K562 (cell line): Measurements from ENCODE around the gene MPI. TPM values are rescaled to one million over a fixed set of nuclear protein-coding genes. Genes with fewer than 3 reads are reported as not detected.

Experiments
- ATF3 ChIP-seq, 2 experiments: fragments of 450-650 bp in 1 of 2; sonication (generic) in 1 of 2; formaldehyde crosslinking in 1 of 2; IDR thresholded peaks in 1 of 2; conservative IDR thresholded peaks in 1 of 2; 2 replicates each; pipeline versions ENCODE4 v1.6.1 to v1.8.1; 2016 to 2023; ENCODE audit warnings: mild to moderate bottlenecking in 2 of 2, moderate library complexity in 2 of 2, inconsistent platforms in 1 of 2, missing genetic modification reagents in 1 of 2
- CCAR2 ChIP-seq: fragments of 200-400 bp; formaldehyde crosslinking; IDR thresholded peaks from 2 replicates; pipeline ENCODE4 v1.6.1; 2017; ENCODE audit warnings: mild to moderate bottlenecking, low read depth, low read length
- CEBPZ ChIP-seq: fragments of 150-350 bp; IDR thresholded peaks from 2 replicates; pipeline ENCODE4 v1.6.1; 2014; ENCODE audit warnings: low read depth, mild to moderate bottlenecking, low read length, borderline replicate concordance
- E4F1 ChIP-seq: fragments of 250-450 bp; sonication (Bioruptor Pico); IDR thresholded peaks from 2 replicates; pipeline ENCODE4 v1.5.0; 2021; ENCODE audit warnings: mild to moderate bottlenecking, borderline replicate concordance
- KHSRP ChIP-seq: fragments of 450-650 bp; IDR thresholded peaks from 2 replicates; pipeline ENCODE4 v1.6.1; 2017
- RREB1 ChIP-seq: fragments of 250-450 bp; sonication (Bioruptor Pico); IDR thresholded peaks from 2 replicates; pipeline ENCODE4 v1.4.0; 2020
- TEAD2 ChIP-seq: fragments of 450-650 bp; IDR thresholded peaks from 2 replicates; pipeline ENCODE4 v1.6.1; 2016; ENCODE audit warnings: missing genetic modification characterization, control low read depth, missing compliant biosample characterization
- THRB ChIP-seq: fragments of 450-650 bp; formaldehyde crosslinking; conservative IDR thresholded peaks from 2 replicates; pipeline ENCODE4 v1.4.0; 2022; ENCODE audit warnings: mild to moderate bottlenecking, missing genetic modification characterization
- U2AF2 ChIP-seq: fragments of 200-400 bp; formaldehyde crosslinking; optimal IDR thresholded peaks from 2 replicates; pipeline ENCODE3; 2017; ENCODE audit warnings: low read depth, mild to moderate bottlenecking, low read length
- XRCC4 ChIP-seq: IDR thresholded peaks from one replicate; pipeline ENCODE4 v1.6.1; 2011; ENCODE audit not compliant: insufficient read depth, insufficient read length; ENCODE audit errors: extremely low read depth
- ZNF316 ChIP-seq: fragments of 450-650 bp; IDR thresholded peaks from 2 replicates; pipeline ENCODE4 v1.6.1; 2016
- polyA plus RNA-seq, 8 experiments: library from polyadenylated mRNA; depleted of rRNA in 4 of 8; stranded (reverse) in 5 of 8; unstranded in 3 of 8; fragments of >200 nt; fragmentation: Nextera tagmentation in 2 of 8; fragmentation: Illumina TruSeq in 1 of 8; extraction: Ambion mirVana in 2 of 8; extraction: Trizol in 1 of 8; gene quantifications; 2 replicates each; pipeline versions ENCODE4 v1.2.1 to v1.2.3, GENCODE V29; 2011 to 2014; ENCODE audit warnings: inconsistent platforms in 1 of 8, missing spikeins in 1 of 8
- total RNA-seq, 7 experiments: library from RNA; depleted of rRNA in 6 of 7; stranded (reverse); fragments of >200 nt in 6 of 7; fragmentation: Illumina TruSeq in 2 of 7; extraction: Trizol in 2 of 7; gene quantifications; 2 replicates each; pipeline versions ENCODE4 v1.2.1 to v1.2.3, GENCODE V29; 2011 to 2021; ENCODE audit warnings: low replicate concordance in 1 of 7

Gene MPI
- total and polyA plus RNA-seq, 9 of the 15 experiments (the other 6 are each of a cell fraction or from before 2014, with no cell fraction given): 30.7 to 105 (median 40.5) TPM

GRCh38 chr15:74873036-74873755 is 16.6 kb upstream of the MPI start, which contains the start of gene SCAMP2 (continued):
- TF ChIP-seq CEBPZ (no peak), THRB (no peak), ZNF316 (0 out of 2 replicates have a peak, but pooled peaks have one; percentile 3), CCAR2 (no peak), ATF3 (IDR thresholded peaks at IDR 0.05) (peak; percentile 69), ATF3 (CRISPR knock-in tag; conservative IDR thresholded peaks at IDR 0.05) (0 out of 2 replicates have a peak, but pooled peaks have one; percentile 30), E4F1 (CRISPR knock-in tag) (no peak), KHSRP (no peak), U2AF2 (no peak), TEAD2 (tag) (no peak), XRCC4 (no peak), RREB1 (CRISPR knock-in tag) (0 out of 2 replicates have a peak, but pooled peaks have one; percentile 31)
